Stimulated activated CD4-positive, alpha-beta T cell treated with anti-CD3 and anti-CD28 coated beads, Interleukin-2, amount 100 ng/mL, for 48 hours (primary cell): ENCODE data around the gene SMARCA4.
A peak's percentile ranks its signal among the peaks of the same experiment; 100 is the strongest.
"Not testable (repeated sequence)": the region's sequence is repeated elsewhere in the genome, so short reads cannot be mapped to it uniquely, and the experiment has no call there.

Experiments used
- DNase-seq, 2 donors: peaks; one replicate each; pipeline ENCODE4 v3.0.0-alpha.2; 2020

SMARCA4 gene

GRCh38 chr19:11078893-11079292, 118.1 kb downstream of the SMARCA4 start:
- no peak for DNase-seq

DNA sequence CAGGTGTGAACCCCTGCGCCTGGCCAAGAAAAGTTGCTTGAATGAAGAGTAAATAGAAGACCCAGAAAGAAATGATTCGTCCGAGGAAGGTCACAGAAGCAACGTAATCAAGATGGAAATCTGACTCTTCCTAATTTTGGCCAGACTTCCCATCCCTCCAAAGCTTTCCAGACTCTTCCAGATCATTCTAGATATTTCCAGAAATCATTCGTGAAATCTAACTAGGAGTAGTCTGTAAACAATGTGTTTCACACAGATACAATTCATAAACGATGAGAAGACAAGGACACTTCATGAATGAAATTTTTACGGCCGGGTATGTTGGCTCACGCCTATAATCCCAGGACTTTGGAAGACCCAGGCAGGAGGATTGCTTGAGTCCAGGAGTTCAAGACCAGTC, 119.2 kb downstream of the SMARCA4 start:
- no peak for DNase-seq

DNA sequence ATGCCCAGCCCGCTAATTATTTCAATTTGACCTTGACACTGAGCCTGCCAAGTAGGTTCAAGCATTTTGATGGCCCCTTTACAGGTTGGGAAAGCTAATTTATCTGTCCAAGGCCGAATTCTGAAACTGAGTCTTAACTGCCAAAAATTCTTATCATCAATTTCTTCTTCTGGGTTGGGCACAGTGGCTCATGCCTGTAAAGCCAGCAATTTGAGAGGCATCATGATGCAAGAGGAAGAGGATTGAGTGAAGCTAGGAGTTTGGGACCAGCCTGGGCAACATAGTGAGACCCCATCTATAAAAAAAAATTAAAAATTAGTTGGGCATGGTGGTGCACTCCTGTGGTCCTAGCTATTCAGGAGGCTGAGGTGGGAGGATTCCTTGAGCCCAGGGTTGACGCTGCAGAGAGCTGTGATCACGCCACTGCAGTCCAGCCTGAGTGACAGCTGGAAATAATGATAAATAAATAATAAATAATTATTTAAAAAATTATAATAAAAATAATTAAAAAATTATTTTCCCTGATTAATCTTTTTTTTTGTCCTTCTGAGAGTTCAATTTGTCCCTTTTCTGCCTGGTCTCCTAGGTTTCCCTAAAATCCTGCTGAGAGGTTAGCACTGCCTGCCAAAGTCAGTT, 127.2 kb downstream of the SMARCA4 start:
- DNase-seq = no peak

DNA sequence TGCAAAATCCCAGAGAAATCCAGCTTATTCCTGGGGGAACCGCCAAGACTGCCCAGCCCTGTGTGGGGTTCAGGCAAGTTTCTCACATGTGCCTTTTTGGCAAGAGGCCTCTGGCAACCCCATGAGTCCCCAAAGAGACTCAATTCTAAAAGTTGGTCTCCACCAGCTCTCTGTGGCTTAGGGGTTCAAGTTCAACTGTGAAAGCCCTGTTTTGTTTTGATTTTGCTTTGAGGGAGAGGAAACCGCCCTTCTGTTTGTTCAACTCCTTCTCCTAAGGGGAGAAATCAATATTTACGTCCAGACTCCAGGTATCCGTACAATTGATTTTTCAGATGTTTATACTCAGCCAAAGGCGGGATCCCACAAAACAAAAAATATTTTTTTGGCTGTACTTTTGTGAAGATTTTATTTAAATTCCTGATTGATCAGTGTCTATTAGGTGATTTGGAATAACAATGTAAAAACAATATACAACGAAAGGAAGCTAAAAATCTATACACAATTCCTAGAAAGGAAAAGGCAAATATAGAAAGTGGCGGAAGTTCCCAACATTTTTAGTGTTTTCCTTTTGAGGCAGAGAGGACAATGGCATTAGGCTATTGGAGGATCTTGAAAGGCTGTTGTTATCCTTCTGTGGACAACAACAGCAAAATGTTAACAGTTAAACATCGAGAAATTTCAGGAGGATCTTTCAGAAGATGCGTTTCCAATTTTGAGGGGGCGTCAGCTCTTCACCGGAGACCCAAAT, 127.8 kb downstream of the SMARCA4 start:
- DNase-seq = no peak

- DNase-seq = peak; percentile 67 to 69
Observed at GRCh38 chr19:11089254-11090013, 128.6 kb downstream of the SMARCA4 start, which contains the start of gene LDLR. LDLR (plus strand) TSS chr19:11089463; CDS start chr19:11089549, 86 bp downstream.

DNA sequence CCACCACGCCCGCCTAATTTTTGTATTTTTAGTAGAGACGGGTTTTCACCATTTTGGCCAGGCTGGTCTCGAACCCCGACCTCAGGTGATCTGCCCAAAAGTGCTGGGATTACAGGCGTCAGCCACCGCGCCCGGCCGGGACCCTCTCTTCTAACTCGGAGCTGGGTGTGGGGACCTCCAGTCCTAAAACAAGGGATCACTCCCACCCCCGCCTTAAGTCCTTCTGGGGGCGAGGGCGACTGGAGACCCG, 129.1 kb downstream of the SMARCA4 start:
- peak in 1 of 2 donors; percentile 42 for DNase-seq

GRCh38 chr19:11090264-11090996, 129.6 kb downstream of the SMARCA4 start:
- peak; percentile 94 to 96 for DNase-seq

- no peak for DNase-seq
Observed at GRCh38 chr19:11090997-11091702, 130.3 kb downstream of the SMARCA4 start.

DNA sequence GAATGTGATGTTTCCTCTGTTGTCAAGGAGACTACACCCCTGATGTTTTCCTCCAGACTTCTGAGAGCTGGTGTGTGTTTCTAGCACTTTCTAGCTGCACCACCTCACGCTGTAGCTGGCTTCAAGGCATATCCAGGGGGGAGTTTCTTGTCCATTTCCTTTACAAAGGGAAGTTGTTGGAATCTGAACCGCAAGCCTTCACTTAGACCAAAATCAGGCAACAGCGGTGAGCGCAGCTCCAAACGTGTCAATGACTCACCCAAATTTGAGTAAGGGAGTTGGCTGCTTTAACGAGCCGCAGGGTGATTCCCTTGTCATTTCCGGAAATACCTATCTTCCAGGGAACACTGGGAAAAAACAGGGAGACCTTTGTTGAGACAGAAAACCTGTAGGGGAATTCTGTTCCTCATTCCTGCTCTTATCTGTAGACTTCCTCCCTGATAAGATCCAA, 130.9 kb downstream of the SMARCA4 start:
- no peak for DNase-seq

GRCh38 chr19:11092181-11092538, 131.3 kb downstream of the SMARCA4 start:
- no peak for DNase-seq

DNA sequence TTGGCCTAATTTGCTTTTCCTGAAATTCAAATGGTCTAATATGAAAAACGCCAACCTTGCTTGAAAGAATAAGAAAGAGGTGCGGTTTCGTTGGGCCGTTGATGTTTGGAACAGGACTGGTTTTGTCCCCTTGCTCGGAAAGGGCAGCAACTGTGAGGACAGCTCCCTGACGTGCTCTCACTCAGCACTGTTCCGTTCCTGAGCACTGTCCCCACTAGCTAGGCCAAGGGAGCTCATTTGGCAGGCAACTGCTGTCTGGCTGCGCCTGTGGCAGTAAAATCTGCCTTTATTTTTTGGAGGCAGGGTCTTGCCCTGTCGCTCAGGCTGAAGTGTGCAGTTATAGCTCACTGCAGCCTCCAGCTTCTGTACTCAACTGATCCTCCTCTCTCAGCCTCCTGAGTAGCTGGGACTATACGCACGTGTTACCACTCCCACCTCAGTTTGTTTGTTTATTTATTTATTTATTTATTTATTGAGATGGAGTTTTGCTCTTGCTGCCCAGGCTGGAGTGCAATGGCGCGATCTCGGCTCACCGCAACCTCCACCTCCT, 132.9 kb downstream of the SMARCA4 start:
- no peak for DNase-seq

DNA sequence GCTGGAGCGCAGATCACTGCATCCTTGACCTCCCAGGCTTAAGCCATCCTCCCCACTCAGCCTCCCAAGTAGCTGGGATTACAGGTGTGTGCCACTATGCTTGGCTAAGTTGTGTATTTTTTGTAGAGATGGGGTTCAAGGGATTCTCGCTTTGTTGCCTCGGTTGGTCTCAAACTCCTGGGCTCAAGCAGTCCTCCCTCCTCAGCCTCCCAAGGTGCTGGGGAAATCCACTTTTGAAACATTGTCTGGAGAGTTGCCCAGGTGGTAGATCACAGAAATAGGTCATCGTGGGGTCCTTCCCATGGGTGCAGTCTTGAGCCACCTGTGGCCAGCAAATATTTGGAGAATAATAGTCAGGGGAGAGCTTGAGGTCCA, 133.7 kb downstream of the SMARCA4 start:
- DNase-seq = no peak

DNA sequence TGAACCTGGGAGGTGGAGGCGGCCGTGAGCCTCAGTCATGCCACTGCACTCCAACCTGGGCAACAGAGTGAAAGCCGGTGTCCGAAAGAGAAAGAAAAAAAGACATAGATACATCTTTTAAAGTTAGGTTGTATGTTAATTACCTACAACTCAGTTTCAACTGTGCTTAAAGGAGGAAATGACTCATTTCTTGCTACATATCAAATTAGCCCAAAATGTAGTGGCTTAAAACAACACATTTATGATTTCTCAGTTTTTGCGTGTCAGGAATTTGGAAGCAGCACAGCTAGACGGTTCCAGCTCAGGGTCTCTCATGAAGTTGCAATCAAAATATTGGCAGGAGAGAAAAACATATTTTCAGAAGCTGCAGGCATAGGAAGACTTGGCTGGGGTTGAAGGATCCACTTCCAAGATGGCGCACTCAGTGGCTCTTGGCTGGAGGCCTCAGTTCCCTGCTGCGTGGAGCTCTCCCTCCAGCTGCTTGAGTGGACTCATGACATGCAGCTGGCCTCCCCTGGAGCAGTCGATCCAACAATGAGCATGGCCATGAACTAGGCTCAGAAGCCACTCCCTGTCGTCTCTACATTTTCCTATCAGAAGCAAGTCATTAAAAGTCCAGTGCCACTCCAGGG, 135.5 kb downstream of the SMARCA4 start:
- no peak for DNase-seq

- not testable (repeated sequence) for DNase-seq
Observed at GRCh38 chr19:11097367-11097766, 136.5 kb downstream of the SMARCA4 start.

GRCh38 chr19:11098327-11098726, 137.5 kb downstream of the SMARCA4 start:
- DNase-seq = no peak

DNA sequence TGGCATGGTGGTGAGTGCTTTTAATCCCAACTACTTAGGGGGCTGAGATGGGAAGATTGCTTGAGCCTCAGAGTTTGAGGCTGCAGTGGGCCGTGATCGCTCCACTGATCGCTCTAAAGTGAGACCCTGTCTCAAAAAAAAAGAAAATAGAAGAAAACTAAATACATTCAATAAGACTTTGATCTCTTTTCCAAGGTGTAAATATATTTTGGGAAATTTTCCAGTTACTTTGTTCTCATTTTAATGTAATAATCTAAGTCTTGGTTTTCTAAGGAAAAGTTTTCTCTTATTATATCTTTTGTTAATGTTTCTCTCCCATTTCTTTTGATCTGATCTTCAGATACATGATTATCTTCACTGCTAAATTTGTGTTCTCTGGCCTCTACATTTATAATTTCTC, 138.0 kb downstream of the SMARCA4 start:
- no peak for DNase-seq

DNA sequence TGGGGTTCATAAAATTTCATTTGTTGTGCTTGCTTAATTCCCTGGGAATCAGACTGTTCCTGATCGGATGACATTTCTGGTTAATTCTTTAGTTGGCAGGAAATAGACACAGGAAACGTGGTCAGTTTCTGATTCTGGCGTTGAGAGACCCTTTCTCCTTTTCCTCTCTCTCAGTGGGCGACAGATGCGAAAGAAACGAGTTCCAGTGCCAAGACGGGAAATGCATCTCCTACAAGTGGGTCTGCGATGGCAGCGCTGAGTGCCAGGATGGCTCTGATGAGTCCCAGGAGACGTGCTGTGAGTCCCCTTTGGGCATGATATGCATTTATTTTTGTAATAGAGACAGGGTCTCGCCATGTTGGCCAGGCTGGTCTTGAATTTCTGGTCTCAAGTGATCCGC, 139.2 kb downstream of the SMARCA4 start:
- no peak for DNase-seq

- DNase-seq = no peak
Observed at GRCh38 chr19:11101057-11101456, 140.2 kb downstream of the SMARCA4 start.

- no peak for DNase-seq
Observed at GRCh38 chr19:11102944-11103343, 142.1 kb downstream of the SMARCA4 start.

GRCh38 chr19:11103667-11104066, 142.8 kb downstream of the SMARCA4 start:
- DNase-seq = not testable (repeated sequence)

DNA sequence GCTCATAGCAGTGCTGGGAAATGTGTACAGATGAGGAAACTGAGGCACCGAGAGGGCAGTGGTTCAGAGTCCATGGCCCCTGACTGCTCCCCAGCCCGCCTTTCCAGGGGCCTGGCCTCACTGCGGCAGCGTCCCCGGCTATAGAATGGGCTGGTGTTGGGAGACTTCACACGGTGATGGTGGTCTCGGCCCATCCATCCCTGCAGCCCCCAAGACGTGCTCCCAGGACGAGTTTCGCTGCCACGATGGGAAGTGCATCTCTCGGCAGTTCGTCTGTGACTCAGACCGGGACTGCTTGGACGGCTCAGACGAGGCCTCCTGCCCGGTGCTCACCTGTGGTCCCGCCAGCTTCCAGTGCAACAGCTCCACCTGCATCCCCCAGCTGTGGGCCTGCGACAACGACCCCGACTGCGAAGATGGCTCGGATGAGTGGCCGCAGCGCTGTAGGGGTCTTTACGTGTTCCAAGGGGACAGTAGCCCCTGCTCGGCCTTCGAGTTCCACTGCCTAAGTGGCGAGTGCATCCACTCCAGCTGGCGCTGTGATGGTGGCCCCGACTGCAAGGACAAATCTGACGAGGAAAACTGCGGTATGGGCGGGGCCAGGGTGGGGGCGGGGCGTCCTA, 144.3 kb downstream of the SMARCA4 start:
- DNase-seq = no peak
